ENCODE measurements around the gene ARL6IP4. TPM values are rescaled to one million over a fixed set of nuclear protein-coding genes. Genes with fewer than 3 reads are reported as not detected.

ARL6IP4 gene
- total RNA-seq, 1 experiment from 2014 or later: 189 TPM

DNA sequence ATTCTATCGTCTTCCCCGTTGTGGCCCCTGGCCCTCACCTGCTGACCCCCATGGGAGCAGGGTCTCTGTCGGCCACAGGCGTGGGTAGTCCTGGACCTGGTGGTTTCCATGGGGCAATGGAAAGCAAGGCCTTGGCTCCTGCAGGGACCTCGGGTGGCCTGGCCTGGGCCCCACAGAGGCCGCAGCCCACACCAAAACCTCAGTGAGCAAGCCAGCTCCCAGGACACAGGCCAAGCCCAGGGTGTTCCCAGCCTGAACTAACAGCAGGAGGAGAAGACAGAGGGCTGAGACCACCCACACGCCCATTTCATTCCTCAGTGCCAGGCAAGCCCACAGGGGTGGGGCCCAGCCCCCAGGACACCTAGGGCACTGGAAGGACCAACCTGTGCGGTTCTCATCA, 31.1 kb upstream of the ARL6IP4 start:
- no peak overlapping the region for H3K27ac ChIP-seq (ENCODE audit: low read depth, low read length, poor library complexity, severe bottlenecking)

DNA sequence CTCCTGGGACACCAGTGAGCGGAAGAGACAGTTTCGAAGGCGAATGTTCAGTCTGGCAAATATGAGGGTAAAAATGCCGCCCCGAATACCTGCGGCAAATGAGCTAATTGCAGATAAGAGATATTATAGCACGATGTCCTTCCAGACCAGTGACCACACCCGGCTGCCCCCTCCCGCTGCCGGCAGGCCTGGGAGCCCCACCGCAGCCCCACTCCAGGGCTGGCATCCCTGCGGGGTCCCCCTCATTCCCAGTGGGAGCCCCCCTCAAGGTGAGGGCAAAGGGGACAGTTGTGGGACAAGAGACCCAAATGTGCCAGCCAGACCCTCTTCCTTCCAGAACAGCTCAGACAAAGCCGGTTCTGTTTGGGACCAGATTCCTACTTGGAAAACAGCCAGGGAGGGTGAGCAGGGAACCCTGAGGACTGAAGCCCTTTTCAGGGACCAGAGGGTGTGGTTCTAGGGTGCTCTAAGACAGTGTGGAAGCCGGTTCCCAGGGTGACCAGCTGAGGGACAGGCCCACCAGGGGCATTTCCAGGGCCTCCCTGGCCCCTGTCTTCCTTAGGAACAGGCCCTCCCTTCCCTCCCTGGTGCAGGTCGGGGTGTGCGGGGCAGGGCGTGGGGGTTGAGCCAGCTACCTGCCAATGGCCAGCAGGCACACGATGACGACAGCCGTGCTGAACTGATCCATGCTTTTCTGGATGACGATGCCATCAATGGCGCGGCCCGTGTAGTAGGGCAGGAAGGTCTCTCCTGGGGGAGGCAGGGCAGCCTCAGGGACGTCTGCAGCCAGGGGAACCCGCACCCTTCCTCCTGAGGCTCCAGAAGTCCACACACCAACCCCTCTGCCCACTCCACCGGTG, 30.4 kb upstream of the ARL6IP4 start:
- intact Hi-C loops (cut with micrococcal nuclease; ENCODE audit: unreplicated experiment): no loop called here
- DNase-seq (ENCODE audit: low spot score): no peak
- no peak for TF ChIP-seq EZH2 (IDR thresholded peaks at IDR 0.05; ENCODE audit: borderline replicate concordance, low read depth, low read length, poor library complexity, severe bottlenecking)
- TF ChIP-seq, protein P1, sequence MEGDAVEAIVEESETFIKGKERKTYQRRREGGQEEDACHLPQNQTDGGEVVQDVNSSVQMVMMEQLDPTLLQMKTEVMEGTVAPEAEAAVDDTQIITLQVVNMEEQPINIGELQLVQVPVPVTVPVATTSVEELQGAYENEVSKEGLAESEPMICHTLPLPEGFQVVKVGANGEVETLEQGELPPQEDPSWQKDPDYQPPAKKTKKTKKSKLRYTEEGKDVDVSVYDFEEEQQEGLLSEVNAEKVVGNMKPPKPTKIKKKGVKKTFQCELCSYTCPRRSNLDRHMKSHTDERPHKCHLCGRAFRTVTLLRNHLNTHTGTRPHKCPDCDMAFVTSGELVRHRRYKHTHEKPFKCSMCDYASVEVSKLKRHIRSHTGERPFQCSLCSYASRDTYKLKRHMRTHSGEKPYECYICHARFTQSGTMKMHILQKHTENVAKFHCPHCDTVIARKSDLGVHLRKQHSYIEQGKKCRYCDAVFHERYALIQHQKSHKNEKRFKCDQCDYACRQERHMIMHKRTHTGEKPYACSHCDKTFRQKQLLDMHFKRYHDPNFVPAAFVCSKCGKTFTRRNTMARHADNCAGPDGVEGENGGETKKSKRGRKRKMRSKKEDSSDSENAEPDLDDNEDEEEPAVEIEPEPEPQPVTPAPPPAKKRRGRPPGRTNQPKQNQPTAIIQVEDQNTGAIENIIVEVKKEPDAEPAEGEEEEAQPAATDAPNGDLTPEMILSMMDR (conservative IDR thresholded peaks at IDR 0.05; ENCODE audit: low read depth, low read length): no peak
- no peaks in the 10 kb centered on the region for H3K27me3 ChIP-seq (replicated peaks; ENCODE audit: insufficient read depth, low read depth, low read length, poor library complexity)
- H3K36me3 ChIP-seq (ENCODE audit: insufficient read depth, low read length, poor library complexity, severe bottlenecking): no peaks in the 10 kb centered on the region
- H3K4me1 ChIP-seq (ENCODE audit: insufficient read depth, low read length, poor library complexity, severe bottlenecking): no peaks in the 10 kb centered on the region
- ChIA-PET POLR2A (ENCODE audit: low non-redundant PET) (interaction anchor here (0.6 kb wide), 1 partner anchor 20 kb away, joined by 9 read pairs; no protein-coding TSS in a partner anchor), CTCF (interaction anchor here (0.6 to 1.4 kb wide), 3 partner anchors 89 to 150 kb away, joined by 3 to 6 read pairs (median 5); no protein-coding TSS in a partner anchor)
- no peak overlapping the region for H3K27ac ChIP-seq (ENCODE audit: low read depth, low read length, poor library complexity, severe bottlenecking)
- BruUV-seq (replicated peaks): no TSS peak
- H3K4me3 ChIP-seq (ENCODE audit: low read depth, low read length, poor library complexity, severe bottlenecking): no peak overlapping the region
- H3K9me3 ChIP-seq (ENCODE audit: low read depth, low read length, poor library complexity, severe bottlenecking): no peaks in the 10 kb centered on the region

More for the DNA sequence above, 31.1 kb upstream of the ARL6IP4 start:
- H3K4me3 ChIP-seq (ENCODE audit: low read depth, low read length, poor library complexity, severe bottlenecking): no peak overlapping the region
- POLR2A ChIA-PET (ENCODE audit: low non-redundant PET): no interaction called here
- TF ChIP-seq, protein P1 (conservative IDR thresholded peaks at IDR 0.05; ENCODE audit: low read depth, low read length): no peak
- no peak for TF ChIP-seq EZH2 (IDR thresholded peaks at IDR 0.05; ENCODE audit: borderline replicate concordance, low read depth, low read length, poor library complexity, severe bottlenecking)
- H3K4me1 ChIP-seq (ENCODE audit: insufficient read depth, low read length, poor library complexity, severe bottlenecking): no peaks in the 10 kb centered on the region
- intact Hi-C loops (cut with micrococcal nuclease; ENCODE audit: unreplicated experiment): no loop called here
- CTCF ChIA-PET: interaction anchor here (1.2 to 1.4 kb wide), 2 partner anchors 89 to 93 kb away, joined by 3 to 5 read pairs; no protein-coding TSS in a partner anchor
- H3K36me3 ChIP-seq (ENCODE audit: insufficient read depth, low read length, poor library complexity, severe bottlenecking): no peaks in the 10 kb centered on the region
- no peak for DNase-seq (ENCODE audit: low spot score)
- no peaks in the 10 kb centered on the region for H3K9me3 ChIP-seq (ENCODE audit: low read depth, low read length, poor library complexity, severe bottlenecking)
- H3K27me3 ChIP-seq (replicated peaks; ENCODE audit: insufficient read depth, low read depth, low read length, poor library complexity): no peaks in the 10 kb centered on the region
- no TSS peak for BruUV-seq (replicated peaks)

DNA sequence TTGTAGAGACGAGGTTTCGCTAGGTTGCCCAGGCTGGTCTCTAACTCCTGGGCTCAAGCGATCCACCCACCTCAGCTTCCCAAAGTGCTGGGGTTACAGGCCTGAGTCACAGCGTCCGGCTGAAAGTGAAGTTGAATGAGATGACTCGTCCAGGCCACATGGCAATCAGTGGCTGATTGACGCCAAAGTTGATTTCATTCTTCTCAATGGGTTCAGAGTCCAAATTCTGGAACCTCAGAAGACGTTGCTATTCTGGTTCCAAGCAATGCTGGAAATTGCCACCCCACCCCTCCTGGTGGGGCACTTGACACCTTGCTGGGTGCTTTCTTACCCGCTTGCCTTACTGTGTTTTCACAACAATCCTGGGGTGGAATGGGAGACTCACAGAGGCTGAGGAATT, 29.1 kb upstream of the ARL6IP4 start:
- no peak for DNase-seq (ENCODE audit: low spot score)
- Histone ChIP-seq H3K4me1 (ENCODE audit: insufficient read depth, low read length, poor library complexity, severe bottlenecking) (no peaks in the 10 kb centered on the region), H3K27me3 (replicated peaks; ENCODE audit: insufficient read depth, low read depth, low read length, poor library complexity) (no peaks in the 10 kb centered on the region), H3K9me3 (ENCODE audit: low read depth, low read length, poor library complexity, severe bottlenecking) (no peaks in the 10 kb centered on the region), H3K4me3 (ENCODE audit: low read depth, low read length, poor library complexity, severe bottlenecking) (no peak overlapping the region), H3K36me3 (ENCODE audit: insufficient read depth, low read length, poor library complexity, severe bottlenecking) (no peaks in the 10 kb centered on the region), H3K27ac (ENCODE audit: low read depth, low read length, poor library complexity, severe bottlenecking) (no peak overlapping the region)
- POLR2A ChIA-PET (ENCODE audit: low non-redundant PET): no interaction called here
- TF ChIP-seq, protein P1 (conservative IDR thresholded peaks at IDR 0.05; ENCODE audit: low read depth, low read length): no peak
- TF ChIP-seq EZH2 (IDR thresholded peaks at IDR 0.05; ENCODE audit: borderline replicate concordance, low read depth, low read length, poor library complexity, severe bottlenecking): no peak
- BruUV-seq (replicated peaks): no TSS peak
- intact Hi-C loops (cut with micrococcal nuclease; ENCODE audit: unreplicated experiment): no loop called here
- CTCF ChIA-PET: no interaction called here

All from A673 (cell line).